ENCODE results near the gene U2AF1L4.
"Not testable (repeated sequence)": the region's sequence is repeated elsewhere in the genome, so short reads cannot be mapped to it uniquely, and the experiment has no call there.

The U2AF1L4 gene

GRCh38 chr19:35725216-35725861, 19.9 kb downstream of the U2AF1L4 start:
- no peak for DNase-seq (ENCODE audit: low read depth in 2 of 2)

DNA sequence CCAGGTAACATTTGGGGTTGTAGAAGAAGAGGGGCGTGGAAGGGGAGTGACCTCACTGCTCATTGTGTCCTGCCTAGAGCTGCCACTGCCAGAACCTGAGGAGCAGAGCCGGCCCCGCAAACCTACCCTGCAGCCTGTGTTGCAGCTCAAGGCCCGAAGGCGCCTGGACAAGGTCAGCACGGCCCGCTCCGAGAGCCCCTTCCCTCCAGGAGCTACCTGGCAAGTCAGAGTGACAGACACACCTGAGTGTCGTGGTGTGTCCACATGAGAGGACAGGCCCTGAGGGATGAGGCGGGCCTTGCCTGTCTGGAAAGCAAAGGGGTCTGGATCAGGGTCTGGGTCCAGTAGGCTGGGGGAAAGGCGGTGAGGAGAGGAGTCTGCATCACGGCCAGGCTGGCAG, 20.7 kb downstream of the U2AF1L4 start:
- DNase-seq (ENCODE audit: low read depth in 2 of 2): no peak

DNA sequence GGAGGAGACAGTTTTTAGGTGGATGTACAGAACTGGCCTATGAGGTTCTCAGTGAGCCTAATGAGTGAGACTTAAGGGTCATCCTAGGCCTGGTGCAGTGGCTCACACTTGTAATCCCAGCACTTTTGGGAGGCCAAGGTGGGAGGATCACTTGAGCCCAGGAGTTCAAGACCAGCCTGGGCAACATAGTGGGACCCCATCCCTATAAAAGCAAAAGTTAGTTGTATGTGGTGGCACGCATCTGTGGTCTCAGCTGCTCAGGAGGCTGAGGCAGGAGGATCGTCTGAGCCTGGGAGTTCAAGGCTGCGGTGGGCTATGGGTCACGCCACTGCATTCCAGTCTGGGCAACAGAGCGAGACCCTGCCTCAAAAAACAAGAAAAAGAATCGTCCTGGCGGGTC, 21.1 kb downstream of the U2AF1L4 start:
- not testable (repeated sequence) for DNase-seq (ENCODE audit: low read depth in 2 of 2)

DNA sequence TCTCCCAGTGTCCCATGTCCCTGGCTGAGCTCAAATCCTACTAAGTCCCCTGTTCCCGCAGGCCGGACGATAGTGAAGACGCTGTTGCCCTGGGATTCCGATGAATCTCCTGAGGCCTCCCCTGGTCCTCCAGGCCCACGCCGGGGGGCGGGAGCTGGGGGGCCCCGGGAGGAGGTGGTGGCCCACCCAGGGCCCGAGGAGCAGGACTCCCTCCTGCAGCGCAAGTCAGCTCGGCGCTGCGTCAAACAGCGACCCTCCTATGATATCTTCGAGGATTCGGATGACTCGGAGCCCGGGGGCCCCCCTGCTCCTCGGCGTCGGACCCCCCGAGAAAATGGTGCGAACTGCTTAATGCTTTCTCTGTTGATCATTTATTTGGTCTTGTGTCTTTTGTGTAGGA, 21.5 kb downstream of the U2AF1L4 start:
- DNase-seq (ENCODE audit: low read depth in 2 of 2): no peak

- no peak for DNase-seq (ENCODE audit: low read depth in 2 of 2)
Observed at GRCh38 chr19:35722897-35723296, 22.3 kb downstream of the U2AF1L4 start.

- no peak for DNase-seq (ENCODE audit: low read depth in 2 of 2)
Observed at GRCh38 chr19:35722461-35722860, 22.8 kb downstream of the U2AF1L4 start.

- DNase-seq (ENCODE audit: low read depth in 2 of 2): no peak
Observed at GRCh38 chr19:35721374-35721773, 23.8 kb downstream of the U2AF1L4 start.

GRCh38 chr19:35720648-35721047, 24.6 kb downstream of the U2AF1L4 start:
- DNase-seq (ENCODE audit: low read depth in 2 of 2): no peak

GRCh38 chr19:35720163-35720524, 25.1 kb downstream of the U2AF1L4 start:
- DNase-seq (ENCODE audit: low read depth in 2 of 2): no peak

GRCh38 chr19:35719402-35720162, 25.6 kb downstream of the U2AF1L4 start:
- no peak for DNase-seq (ENCODE audit: low read depth in 2 of 2)

GRCh38 chr19:35718345-35719041, 26.7 kb downstream of the U2AF1L4 start:
- peak; percentile 49 to 59 for DNase-seq (ENCODE audit: low read depth in 2 of 2)

- DNase-seq (ENCODE audit: low read depth in 2 of 2): peak in 1 of 2 donors; percentile 95
Observed at GRCh38 chr19:35717665-35718344, 27.4 kb downstream of the U2AF1L4 start, which contains the start of gene KMT2B. TSS of gene KMT2B (plus strand) at chr19:35718003. CDS start at chr19:35718019, 16 bp downstream.

- DNase-seq (ENCODE audit: low read depth in 2 of 2): peak; percentile 72 to 96
Observed at GRCh38 chr19:35716801-35717664, 28.2 kb downstream of the U2AF1L4 start.

DNA sequence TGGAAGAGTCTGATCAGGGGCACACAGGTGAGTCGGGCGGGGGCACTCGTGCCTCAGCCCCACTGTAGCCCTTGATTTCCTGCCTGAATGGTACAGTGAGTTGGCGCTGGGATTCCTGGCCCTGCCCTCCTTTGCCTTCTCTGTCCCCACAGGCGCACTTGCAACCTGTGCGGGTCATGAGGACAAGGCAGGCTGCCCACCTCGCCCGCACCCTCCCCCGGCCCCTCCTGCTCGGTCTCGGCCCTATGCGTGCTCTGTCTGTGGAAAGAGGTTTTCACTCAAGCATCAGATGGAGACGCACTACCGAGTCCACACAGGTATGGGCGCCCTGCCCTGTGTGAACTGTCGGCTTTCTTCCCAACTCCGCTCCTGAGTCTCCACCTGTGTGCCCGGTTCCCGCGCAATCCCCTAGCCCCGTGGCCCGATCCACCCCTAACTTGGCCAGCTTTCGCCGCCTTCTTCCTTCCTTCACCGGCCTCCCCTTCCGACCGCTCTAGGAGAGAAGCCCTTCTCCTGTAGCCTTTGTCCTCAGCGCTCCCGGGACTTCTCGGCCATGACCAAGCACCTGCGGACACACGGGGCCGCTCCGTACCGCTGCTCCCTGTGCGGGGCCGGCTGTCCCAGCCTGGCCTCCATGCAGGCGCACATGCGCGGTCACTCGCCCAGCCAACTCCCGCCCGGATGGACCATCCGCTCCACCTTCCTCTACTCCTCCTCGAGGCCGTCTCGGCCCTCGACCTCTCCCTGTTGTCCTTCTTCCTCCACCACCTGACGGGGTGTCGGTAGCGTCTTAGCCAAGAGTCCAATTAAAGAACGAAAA, 29.0 kb downstream of the U2AF1L4 start:
- no peak for DNase-seq (ENCODE audit: low read depth in 2 of 2)

DNA sequence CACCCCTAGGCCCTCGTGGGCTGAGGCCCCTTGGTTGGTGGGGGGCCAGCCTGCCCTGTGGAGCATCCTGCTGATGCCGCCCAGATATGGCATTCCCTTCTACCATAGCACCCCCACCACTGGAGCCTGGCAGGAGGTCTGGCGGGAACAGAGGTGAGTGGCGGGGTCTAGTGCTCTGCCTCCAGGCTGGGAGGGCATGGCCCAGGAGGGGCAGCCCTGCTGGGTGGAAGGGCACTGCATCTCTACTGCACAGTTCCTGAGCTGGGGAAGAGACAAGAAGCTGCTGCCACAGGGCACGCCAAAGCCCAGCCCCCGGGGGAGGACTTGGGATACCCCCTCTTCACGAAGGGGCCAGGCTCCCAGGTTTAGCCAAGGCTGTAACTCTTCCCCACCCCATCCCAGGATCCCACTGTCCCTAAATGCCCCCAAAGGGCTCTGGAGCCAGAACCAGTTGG, 29.8 kb downstream of the U2AF1L4 start:
- no peak for DNase-seq (ENCODE audit: low read depth in 2 of 2)

DNA sequence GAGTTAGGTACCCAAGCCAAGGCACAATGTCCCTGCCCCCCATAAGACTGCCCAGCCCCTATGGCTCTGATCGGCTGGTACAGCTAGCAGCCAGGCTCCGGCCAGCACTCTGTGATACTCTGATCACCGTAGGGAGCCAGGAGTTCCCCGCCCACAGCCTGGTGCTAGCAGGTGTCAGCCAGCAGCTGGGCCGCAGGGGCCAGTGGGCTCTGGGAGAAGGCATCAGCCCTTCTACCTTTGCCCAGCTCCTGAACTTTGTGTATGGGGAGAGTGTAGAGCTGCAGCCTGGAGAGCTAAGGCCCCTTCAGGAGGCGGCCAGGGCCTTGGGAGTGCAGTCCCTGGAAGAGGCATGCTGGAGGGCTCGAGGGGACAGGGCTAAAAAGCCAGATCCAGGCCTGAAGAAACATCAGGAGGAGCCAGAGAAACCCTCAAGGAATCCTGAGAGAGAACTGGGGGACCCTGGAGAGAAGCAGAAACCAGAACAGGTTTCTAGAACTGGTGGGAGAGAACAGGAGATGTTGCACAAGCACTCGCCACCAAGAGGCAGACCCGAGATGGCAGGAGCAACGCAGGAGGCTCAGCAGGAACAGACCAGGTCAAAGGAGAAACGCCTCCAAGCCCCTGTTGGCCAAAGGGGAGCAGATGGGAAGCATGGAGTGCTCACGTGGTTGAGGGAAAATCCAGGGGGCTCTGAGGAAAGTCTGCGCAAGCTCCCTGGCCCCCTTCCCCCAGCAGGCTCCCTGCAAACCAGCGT, 30.4 kb downstream of the U2AF1L4 start:
- no peak for DNase-seq (ENCODE audit: low read depth in 2 of 2)

- no peak for DNase-seq (ENCODE audit: low read depth in 2 of 2)
Observed at GRCh38 chr19:35713904-35714495, 31.2 kb downstream of the U2AF1L4 start.

- no peak for DNase-seq (ENCODE audit: low read depth in 2 of 2)
Observed at GRCh38 chr19:35713506-35713850, 31.7 kb downstream of the U2AF1L4 start.

Measured in stimulated activated CD8-positive, alpha-beta memory T cell treated with anti-CD3 and anti-CD28 coated beads, Interleukin-15, amount 100 ng/mL, for 48 hours (primary cell).